HFF-Myc (cell line): ENCODE results near the gene DNAH8.
"Not testable (repeated sequence)": the region's sequence is repeated elsewhere in the genome, so short reads cannot be mapped to it uniquely, and the experiment has no call there.

Source experiments
- DNase-seq: peaks from one replicate; pipeline ENCODE4 v3.0.0-alpha.2; 2011; ENCODE audit warnings: low read depth; ENCODE audit errors: extremely low read depth
- H3K4me3 ChIP-seq: replicated peaks from 2 replicates; pipeline ENCODE4 v1.5.1; 2011; ENCODE audit warnings: low read depth, mild to moderate bottlenecking, control low read depth, low read length
- TF ChIP-seq, protein P1 (sequence below): IDR thresholded peaks from 2 replicates; pipeline ENCODE4 v1.5.1; 2012; ENCODE audit warnings: mild to moderate bottlenecking, low read depth, low read length, control low read depth; ENCODE audit errors: missing control alignments

DNAH8 gene

DNA sequence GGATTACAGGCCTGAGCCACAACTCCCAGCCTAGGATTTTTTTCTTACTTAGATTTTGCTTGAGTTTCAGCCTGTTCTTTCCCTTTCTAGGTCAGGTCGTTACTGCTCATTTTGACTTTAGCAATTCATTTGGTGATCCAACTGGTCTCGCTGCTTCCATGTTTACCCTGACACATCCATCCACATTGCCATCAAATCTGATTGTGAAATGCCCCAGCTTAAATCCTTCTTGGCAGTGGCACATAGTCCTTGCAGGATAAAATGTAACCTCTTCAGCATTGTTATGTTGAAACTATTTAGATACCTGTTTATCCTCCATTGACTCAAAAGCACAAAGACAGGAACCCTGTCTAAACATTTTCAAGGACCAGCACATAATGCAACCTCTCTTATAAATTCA, 77.2 kb downstream of the DNAH8 start:
- DNase-seq, result no peak
- H3K4me3 ChIP-seq, result no peak overlapping the region
- TF ChIP-seq, protein P1, sequence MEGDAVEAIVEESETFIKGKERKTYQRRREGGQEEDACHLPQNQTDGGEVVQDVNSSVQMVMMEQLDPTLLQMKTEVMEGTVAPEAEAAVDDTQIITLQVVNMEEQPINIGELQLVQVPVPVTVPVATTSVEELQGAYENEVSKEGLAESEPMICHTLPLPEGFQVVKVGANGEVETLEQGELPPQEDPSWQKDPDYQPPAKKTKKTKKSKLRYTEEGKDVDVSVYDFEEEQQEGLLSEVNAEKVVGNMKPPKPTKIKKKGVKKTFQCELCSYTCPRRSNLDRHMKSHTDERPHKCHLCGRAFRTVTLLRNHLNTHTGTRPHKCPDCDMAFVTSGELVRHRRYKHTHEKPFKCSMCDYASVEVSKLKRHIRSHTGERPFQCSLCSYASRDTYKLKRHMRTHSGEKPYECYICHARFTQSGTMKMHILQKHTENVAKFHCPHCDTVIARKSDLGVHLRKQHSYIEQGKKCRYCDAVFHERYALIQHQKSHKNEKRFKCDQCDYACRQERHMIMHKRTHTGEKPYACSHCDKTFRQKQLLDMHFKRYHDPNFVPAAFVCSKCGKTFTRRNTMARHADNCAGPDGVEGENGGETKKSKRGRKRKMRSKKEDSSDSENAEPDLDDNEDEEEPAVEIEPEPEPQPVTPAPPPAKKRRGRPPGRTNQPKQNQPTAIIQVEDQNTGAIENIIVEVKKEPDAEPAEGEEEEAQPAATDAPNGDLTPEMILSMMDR, result no peak

DNA sequence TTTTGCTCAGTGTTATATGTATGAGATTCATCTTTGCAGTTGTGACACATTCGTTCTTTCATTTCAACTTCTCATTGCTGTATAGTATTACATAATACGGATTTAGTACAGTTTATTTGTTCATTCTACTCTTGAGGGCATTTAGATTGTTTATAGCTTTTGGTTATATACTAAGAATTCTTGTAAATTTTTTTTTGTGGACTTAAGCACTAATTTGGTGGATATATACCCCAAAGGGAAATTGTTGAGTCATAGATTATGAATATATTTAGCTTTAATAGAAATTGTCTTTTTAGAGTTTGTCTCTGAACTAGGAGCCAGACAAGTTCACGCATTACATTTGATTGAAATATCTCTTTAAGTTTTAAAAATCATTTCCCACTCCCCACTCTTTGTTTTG, 79.6 kb downstream of the DNAH8 start:
- H3K4me3 ChIP-seq, result no peak overlapping the region
- no peak for DNase-seq
- TF ChIP-seq, protein P1, result no peak

DNA sequence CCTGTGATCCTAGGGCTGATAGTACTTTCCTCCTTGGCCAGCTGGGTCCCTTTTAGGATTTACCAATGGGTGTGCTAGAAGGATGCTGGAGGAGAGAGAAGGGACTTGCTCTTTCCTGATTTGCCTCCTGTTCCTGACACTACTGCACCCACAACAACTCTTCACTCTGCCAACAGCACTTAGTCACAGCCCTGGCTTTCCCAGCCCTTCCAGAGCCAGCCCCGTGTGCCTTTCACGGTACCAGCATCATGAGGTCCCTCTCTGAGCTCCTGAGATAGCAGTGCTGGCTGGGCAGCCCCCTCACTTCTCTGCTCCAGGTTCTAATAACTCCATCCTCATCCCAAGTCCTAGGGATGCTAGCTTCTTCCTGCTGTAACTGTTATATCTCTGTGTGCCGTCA, 80.9 kb downstream of the DNAH8 start:
- no peak for DNase-seq
- H3K4me3 ChIP-seq, result no peak overlapping the region
- TF ChIP-seq, protein P1, result no peak

DNA sequence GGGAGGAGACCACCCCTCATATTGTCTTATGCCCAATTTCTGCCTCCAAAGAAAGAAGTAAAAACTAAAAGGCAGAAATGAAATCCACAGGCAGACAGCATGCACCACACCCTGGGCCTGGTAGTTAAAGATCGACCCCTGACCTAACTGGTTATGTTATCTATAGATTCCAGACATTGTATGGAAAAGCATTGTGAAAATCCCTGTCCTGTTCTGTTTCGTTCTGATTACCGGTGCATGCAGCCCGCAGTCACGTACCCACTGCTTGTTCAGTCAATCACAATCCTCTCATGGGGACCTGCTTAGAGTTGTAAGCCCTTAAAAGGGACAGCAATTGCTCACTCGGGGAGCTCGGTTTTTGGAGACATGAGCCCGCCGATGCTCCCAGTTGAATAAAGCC, 81.3 kb downstream of the DNAH8 start:
- DNase-seq, result not testable (repeated sequence)

DNA sequence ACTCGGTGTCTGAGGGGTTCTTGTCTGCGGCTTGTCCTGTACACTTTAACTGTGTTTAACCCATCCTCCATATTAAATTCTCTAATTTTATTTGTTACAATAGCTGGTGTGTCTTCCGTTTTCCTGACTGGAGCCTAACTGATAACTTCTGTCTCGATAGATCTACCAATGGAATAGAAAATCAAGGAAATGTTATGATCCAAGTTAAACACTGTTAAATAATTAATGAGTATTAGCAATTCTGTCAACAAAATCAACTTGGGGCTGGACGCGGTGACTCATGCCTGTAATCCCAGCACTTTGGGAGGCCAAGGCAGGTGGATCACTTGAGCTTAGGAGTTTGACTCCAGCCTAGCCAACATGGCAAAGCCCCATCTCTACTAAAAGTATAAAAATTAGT, 81.7 kb downstream of the DNAH8 start:
- TF ChIP-seq, protein P1, result no peak
- no peak for DNase-seq
- no peak overlapping the region for H3K4me3 ChIP-seq

More for the DNA sequence above, 81.3 kb downstream of the DNAH8 start:
- H3K4me3 ChIP-seq, result not testable (repeated sequence)

DNA sequence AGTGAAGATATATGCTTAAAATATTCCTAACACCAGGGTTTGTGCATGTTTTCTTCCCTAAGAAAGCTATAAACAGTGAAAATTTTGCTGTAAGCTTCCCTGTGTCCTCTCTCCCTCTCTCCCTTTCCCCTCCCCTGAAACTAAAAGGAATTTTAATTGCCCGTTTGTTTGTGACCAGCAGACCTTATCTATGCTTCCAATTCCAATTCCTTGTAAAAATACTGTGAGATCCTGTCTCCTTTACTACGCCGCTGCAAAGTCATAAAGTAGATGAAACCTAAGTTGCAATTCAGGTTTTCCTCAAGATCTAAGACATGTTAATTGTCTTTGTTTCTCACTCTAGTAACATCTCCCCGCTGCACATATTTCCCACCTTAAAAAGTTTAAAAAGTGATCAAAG, 82.3 kb downstream of the DNAH8 start:
- no peak for DNase-seq
- TF ChIP-seq, protein P1, result no peak
- no peak overlapping the region for H3K4me3 ChIP-seq

DNA sequence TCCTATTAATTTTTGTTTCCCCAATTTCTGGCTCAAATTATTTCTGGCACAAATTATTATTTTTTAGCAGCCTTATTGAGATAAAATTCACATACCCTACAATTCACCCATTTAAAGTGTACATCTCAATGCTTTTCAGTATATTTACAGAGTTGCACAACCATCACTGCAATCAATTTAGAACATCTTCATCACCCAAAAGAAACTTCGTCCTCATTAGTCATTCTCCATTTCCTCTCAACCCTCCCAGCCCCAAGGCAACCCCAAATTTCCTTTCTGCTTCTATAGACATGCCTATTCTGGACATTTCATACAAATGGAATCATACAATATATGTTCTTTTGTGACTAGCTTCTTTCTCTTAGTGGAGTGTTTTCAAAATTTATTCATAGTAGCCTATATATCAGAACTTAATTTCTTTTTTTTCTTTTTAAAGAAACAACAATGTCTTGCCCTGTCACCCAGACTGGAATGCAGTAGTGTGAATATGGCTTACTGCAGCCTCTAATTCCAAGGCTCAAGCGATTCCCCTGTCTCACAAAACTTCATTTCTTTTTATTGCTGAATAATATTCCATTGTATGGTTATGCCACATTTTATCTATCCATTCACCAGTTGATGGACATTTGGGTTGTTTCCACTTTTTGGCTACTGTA, 84.5 kb downstream of the DNAH8 start:
- TF ChIP-seq, protein P1, result no peak
- no peak for DNase-seq
- H3K4me3 ChIP-seq, result no peak overlapping the region
